Measurements from ENCODE around the gene C6orf89. TPM values are rescaled to one million over a fixed set of nuclear protein-coding genes. Genes with fewer than 3 reads are reported as not detected.

Gene C6orf89
- total and polyA plus RNA-seq, 4 donors: 22.9 to 59.5 (median 39.4) TPM

GRCh38 chr6:36844232-36845170, 41.3 kb upstream of the C6orf89 start:
- Histone ChIP-seq H3K27me3 (ENCODE audit: control insufficient read depth in 3 of 3, insufficient read depth in 3 of 3, low read length in 2 of 3) (peaks cover 0 to 11% (median 0%) of the 10 kb centered on the region in 3 donors), H3K36me3 (ENCODE audit: control insufficient read depth in 4 of 4, insufficient read depth in 4 of 4, low read length in 4 of 4) (no peaks in the 10 kb centered on the region), H3K4me1 (ENCODE audit: control insufficient read depth in 5 of 5, insufficient read depth in 5 of 5, low read length in 5 of 5) (peaks cover 0 to 24% (median 9%) of the 10 kb centered on the region in 5 donors), H3K27ac (ENCODE audit: low read depth in 1 of 2, low read length in 1 of 2) (peak overlapping the region in 1 of 2 donors; percentile 70), H3K4me3 (no peak overlapping the region), H3K9me3 (ENCODE audit: control insufficient read depth in 4 of 4, insufficient read depth in 3 of 4, low read length in 3 of 4) (no peaks in the 10 kb centered on the region), H3K9ac (ENCODE audit: insufficient read depth in 1 of 2, low read length in 2 of 2) (no peak overlapping the region)
- no peak for DNase-seq
- ATAC-seq (ENCODE audit: insufficient read depth, low FRiP score): no peak
- WGBS, 2 donors: 79 to 85% methylated on average over 19 of the region's 19 CpGs
- TF ChIP-seq CTCF (IDR thresholded peaks at IDR 0.05; ENCODE audit: control extremely low read depth, extremely low read depth): no peak

GRCh38 chr6:36845233-36845632, 40.5 kb upstream of the C6orf89 start:
- DNase-seq: no peak
- Histone ChIP-seq H3K36me3 (ENCODE audit: control insufficient read depth in 4 of 4, insufficient read depth in 4 of 4, low read length in 4 of 4) (no peaks in the 10 kb centered on the region), H3K9me3 (ENCODE audit: control insufficient read depth in 4 of 4, insufficient read depth in 3 of 4, low read length in 3 of 4) (no peaks in the 10 kb centered on the region), H3K27ac (ENCODE audit: low read depth in 1 of 2, low read length in 1 of 2) (no peak overlapping the region), H3K4me1 (ENCODE audit: control insufficient read depth in 5 of 5, insufficient read depth in 5 of 5, low read length in 5 of 5) (peaks cover 0 to 22% (median 11%) of the 10 kb centered on the region in 5 donors), H3K27me3 (ENCODE audit: control insufficient read depth in 3 of 3, insufficient read depth in 3 of 3, low read length in 2 of 3) (peaks cover 0 to 7% (median 0%) of the 10 kb centered on the region in 3 donors), H3K9ac (ENCODE audit: insufficient read depth in 1 of 2, low read length in 2 of 2) (no peak overlapping the region), H3K4me3 (no peak overlapping the region)
- 74 to 98% methylated on average over 4 of the region's 4 CpGs for WGBS, 2 donors
- TF ChIP-seq CTCF (IDR thresholded peaks at IDR 0.05; ENCODE audit: control extremely low read depth, extremely low read depth): no peak
- ATAC-seq (ENCODE audit: insufficient read depth, low FRiP score): no peak

GRCh38 chr6:36847152-36847551, 38.6 kb upstream of the C6orf89 start:
- WGBS, 2 donors: 97 to 98% methylated on average over 4 of the region's 4 CpGs
- no peak for DNase-seq

More at GRCh38 chr6:36847152-36847551, 38.6 kb upstream of the C6orf89 start:
- H3K27me3 ChIP-seq (ENCODE audit: control insufficient read depth in 3 of 3, insufficient read depth in 3 of 3, low read length in 2 of 3): peaks cover 0 to 2% (median 0%) of the 10 kb centered on the region in 3 donors
- H3K36me3 ChIP-seq (ENCODE audit: control insufficient read depth in 4 of 4, insufficient read depth in 4 of 4, low read length in 4 of 4): no peaks in the 10 kb centered on the region
- H3K4me3 ChIP-seq: no peak overlapping the region
- no peak for TF ChIP-seq CTCF (IDR thresholded peaks at IDR 0.05; ENCODE audit: control extremely low read depth, extremely low read depth)
- no peak for ATAC-seq (ENCODE audit: insufficient read depth, low FRiP score)
- peaks cover 0 to 16% (median 3%) of the 10 kb centered on the region in 5 donors for H3K4me1 ChIP-seq (ENCODE audit: control insufficient read depth in 5 of 5, insufficient read depth in 5 of 5, low read length in 5 of 5)
- no peak overlapping the region for H3K27ac ChIP-seq (ENCODE audit: low read depth in 1 of 2, low read length in 1 of 2)
- H3K9me3 ChIP-seq (ENCODE audit: control insufficient read depth in 4 of 4, insufficient read depth in 3 of 4, low read length in 3 of 4): no peaks in the 10 kb centered on the region
- no peak overlapping the region for H3K9ac ChIP-seq (ENCODE audit: insufficient read depth in 1 of 2, low read length in 2 of 2)
